OCI-LY3 (cell line): ENCODE data around the gene PTGR3.

Experiments used
- CTCF ChIP-seq: fragments of 200-600, 300-600 bp; sonication (generic); IDR thresholded peaks from 2 replicates; pipeline ENCODE4 v1.5.1; 2014; ENCODE audit warnings: antibody characterized with exemption, low read length, low read depth
- EZH2phosphoT487 ChIP-seq: fragments of 200-600 bp; shearing (Covaris generic); IDR thresholded peaks from 2 replicates; pipeline ENCODE4 v1.6.1; 2018; ENCODE audit warnings: antibody characterized with exemption, mixed run types, low read depth

GRCh38 chr18:75220551-75221355, 11.8 kb upstream of the PTGR3 start:
- TF ChIP-seq CTCF (no peak), EZH2phosphoT487 (no peak)
